Astrocyte of the cerebellum (primary cell): Measurements from ENCODE around the gene MUC2.

Source experiments
- DNase-seq: peaks from one replicate; pipeline ENCODE4 v3.0.0-alpha.2; 2011; ENCODE audit warnings: low read depth
- H3K4me3 ChIP-seq: 2 replicates; pipeline ENCODE4 v1.5.1; 2011; ENCODE audit warnings: mild to moderate bottlenecking, low read depth, low read length, moderate library complexity
- in situ Hi-C: cut with HindIII; loops from 2 replicates; pipeline ENCODE4 v1.10.0; 2017; ENCODE audit warnings: low sequenced_read_pairs
- TF ChIP-seq, protein P1 (sequence below): IDR thresholded peaks from 2 replicates; pipeline ENCODE4 v1.5.1; 2012; ENCODE audit warnings: low read length, low read depth, moderate library complexity, mild to moderate bottlenecking; ENCODE audit errors: missing control alignments

MUC2 gene

DNA sequence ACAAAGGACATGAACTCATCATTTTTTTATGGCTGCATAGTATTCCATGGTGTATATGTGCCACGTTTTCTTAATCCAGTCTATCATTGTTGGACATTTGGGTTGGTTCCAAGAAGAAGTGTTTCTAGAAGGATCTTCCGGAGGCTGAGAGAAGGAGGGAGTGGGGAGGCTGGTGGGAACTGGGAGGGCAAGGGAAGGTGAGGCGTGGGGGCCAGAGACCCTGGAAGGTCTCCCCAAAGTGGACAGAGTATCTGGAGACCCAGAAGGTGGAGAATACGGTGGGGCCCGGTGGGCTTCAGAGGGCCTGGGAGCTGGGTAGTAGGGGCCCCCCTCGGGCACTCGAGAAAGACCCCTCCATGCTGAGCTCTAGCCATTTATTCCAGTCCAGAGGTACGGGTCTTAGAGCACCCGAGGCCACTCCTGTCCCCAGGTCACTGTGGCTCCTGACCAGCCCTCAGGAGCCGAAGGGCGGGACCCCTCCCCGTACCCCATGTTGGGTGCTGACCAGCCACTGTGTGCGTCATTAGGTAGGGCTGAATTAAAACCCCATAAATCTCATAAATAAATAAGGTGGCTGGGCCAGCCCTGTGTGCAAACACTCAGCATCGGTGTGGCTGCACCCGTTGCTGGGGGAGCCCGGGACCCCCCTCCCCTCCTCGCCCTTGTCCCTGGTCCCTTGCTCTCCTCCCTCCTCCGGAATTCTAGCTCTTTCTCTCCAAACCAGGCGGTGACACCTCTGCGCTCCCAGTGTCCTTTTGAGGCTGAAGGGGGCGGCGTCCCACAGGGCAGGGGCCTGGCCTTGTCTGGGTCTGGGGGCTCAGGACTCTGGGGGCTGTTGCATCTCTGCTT lies 44.3 kb downstream of the MUC2 start:
- in situ Hi-C loops = no loop called here
- no peak for DNase-seq
- TF ChIP-seq, protein P1, sequence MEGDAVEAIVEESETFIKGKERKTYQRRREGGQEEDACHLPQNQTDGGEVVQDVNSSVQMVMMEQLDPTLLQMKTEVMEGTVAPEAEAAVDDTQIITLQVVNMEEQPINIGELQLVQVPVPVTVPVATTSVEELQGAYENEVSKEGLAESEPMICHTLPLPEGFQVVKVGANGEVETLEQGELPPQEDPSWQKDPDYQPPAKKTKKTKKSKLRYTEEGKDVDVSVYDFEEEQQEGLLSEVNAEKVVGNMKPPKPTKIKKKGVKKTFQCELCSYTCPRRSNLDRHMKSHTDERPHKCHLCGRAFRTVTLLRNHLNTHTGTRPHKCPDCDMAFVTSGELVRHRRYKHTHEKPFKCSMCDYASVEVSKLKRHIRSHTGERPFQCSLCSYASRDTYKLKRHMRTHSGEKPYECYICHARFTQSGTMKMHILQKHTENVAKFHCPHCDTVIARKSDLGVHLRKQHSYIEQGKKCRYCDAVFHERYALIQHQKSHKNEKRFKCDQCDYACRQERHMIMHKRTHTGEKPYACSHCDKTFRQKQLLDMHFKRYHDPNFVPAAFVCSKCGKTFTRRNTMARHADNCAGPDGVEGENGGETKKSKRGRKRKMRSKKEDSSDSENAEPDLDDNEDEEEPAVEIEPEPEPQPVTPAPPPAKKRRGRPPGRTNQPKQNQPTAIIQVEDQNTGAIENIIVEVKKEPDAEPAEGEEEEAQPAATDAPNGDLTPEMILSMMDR = no peak

DNA sequence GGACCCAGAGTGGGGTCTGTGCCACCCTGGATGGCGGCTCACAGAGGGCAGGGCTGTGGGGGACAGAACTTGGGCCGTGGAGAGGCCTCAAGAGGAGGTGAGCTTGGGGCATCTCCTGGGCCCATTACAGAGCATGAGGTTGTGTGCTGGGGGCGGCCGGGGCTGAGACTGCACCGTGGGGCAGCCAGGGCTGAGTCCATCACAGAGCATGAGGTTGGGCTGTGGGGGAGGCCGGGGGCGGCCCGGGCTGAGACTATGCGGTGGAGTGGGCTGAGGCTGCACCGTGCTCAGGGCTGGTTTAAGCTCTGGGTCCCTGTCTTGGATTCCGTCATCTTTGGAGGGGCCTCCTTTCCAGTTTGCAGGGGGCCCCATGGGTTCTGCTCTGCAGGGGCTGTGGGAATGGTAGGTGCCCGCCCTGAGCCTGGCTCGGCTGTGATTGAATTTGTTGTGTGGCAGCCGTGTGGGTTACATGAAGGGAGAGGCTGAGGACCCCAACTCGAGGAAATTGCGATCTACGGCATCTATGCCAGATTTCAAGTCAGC lies 45.0 kb downstream of the MUC2 start:
- H3K4me3 ChIP-seq = no peak overlapping the region
- no peak for DNase-seq
- in situ Hi-C loops = no loop called here
- TF ChIP-seq, protein P1 = no peak

More for the DNA sequence above, 44.3 kb downstream of the MUC2 start:
- no peak overlapping the region for H3K4me3 ChIP-seq

DNA sequence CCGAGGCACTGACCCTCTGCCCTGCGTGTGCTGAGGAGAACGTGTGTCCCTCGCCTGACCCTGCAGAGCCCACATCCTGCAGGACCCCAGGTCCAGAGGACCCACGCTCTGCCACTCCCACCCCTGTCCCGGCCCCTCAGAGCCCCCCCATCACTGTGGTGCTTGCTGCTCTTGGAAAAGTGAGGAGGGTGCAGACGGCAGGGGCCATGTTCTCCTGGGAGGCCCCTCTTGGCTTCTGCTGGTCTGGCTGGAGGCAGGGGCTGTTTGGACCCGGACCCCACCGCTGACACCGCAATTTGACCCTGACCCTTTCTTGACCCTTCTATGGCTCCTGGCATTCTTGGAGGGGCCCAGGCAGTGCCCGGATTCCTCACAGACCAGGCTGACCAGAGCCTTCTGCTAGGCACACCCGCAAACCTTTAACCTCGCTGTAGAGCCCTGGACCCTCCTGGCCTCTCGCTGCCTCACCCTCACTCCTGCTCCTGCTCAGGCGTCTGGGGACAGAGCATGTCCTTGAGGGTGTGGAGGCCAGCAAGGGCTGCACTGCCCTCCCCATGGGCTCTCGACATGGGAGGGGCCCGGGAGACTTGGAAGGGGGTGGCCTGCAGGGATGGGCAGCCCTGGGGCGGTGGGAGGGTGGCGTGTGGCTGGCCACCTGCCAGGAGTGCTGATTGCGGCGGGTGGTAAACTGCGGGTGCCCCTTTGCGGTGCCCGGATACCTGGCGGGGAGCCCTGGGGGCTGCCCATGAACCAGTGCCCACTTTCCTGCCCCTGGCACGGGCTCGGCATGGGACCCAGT lies 46.1 kb downstream of the MUC2 start:
- TF ChIP-seq, protein P1 = no peak
- in situ Hi-C loops = no loop called here
- no peak for DNase-seq
- H3K4me3 ChIP-seq = no peak overlapping the region

DNA sequence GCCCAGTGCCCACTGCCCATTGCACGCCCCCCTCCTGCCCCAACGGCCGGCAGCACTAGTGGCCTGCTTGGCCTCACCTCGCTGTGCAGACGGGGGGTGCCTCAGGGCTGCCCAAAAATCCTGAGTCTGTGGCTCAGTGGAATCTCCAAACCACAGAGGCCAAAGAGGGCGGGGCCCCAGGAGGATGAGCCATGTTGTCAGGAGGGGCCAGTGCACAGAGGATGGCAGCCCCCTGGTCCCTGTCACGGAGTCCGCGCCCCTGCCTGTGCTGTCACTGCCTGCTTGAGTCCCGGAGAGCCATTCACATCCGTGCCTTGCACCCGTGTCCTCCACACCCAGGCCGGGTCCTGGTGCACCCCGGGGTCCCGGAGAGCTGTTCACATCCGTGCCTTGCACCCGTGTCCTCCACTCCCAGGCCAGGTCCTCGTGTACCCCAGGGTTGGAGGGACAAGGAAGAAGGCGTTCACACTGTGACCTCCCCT lies 46.7 kb downstream of the MUC2 start:
- H3K4me3 ChIP-seq = no peak overlapping the region
- TF ChIP-seq, protein P1 = no peak
- no peak for DNase-seq
- in situ Hi-C loops = no loop called here

DNA sequence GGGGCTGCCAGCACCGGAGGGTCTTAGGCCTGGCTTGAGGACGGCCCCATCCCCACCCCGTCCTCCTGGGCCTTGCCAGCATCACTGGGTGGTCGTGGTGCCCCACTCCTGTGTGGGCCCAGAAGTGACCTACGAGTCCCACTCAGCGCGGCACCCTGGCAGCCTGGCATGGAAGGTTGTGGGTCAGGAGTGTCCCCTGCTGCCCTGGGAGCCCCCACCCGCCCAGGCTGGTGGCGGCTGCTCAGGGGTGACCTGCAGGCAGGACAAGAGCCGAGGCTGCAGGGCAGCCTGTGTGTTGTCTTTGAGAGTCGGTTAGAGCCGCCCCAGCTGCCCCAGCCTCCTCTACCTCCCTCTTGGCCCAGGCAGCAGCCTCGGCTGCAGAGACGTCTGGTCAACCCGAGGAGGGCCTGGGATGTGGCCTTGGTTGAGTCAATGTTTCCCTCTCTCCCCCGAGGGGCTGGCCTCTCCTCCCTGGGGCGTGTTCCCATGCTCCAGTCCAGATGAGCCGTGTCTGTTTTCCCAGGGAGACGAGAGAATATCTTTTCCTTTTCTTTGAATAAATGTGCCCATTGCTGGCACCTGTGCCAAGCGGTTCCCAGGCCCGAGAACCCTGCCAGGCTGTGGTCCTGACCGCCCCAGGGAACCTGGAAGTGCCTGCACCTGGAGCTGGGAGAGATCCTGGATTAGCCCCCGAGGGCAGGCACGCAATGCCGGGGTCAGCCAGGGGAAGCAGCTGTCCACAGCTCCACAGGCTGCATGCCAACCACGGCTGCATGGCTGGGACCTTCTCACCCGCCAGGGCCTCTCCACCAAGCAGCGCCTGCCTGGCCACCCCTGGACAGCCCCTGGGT lies 47.4 kb downstream of the MUC2 start:
- in situ Hi-C loops = no loop called here
- TF ChIP-seq, protein P1 = no peak
- H3K4me3 ChIP-seq = no peak overlapping the region
- no peak for DNase-seq

DNA sequence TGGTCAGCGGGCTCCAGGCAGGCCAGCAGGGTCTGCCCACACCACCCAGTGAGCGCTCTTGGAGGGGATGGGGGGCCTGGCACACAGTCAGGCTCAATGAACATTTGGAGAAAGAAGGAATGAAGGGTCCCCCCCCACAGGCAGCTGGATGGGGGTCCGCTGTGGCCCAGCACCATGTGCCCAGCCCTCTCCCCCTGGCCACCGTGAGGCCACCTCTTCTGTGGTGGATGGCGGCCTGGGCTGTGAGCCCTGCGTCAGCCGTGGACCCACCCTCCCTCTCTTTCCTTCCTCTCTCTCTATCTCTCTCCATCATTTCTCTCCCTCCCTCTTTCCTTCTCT lies 48.0 kb downstream of the MUC2 start:
- in situ Hi-C loops = no loop called here
- H3K4me3 ChIP-seq = no peak overlapping the region
- DNase-seq = no peak
- TF ChIP-seq, protein P1 = no peak
